Endothelial cell of umbilical vein (primary cell): ENCODE results near the gene KISS1.

Source experiments
- EZH2 ChIP-seq: IDR thresholded peaks from 2 replicates; pipeline ENCODE4 v1.6.1; 2012; ENCODE audit warnings: borderline replicate concordance, low read depth, mild to moderate bottlenecking, moderate library complexity, low read length, inconsistent platforms; ENCODE audit not compliant: severe bottlenecking
- GATA2 ChIP-seq: IDR thresholded peaks from 2 replicates; pipeline ENCODE4 v1.7.0; 2011; ENCODE audit warnings: low read depth, mild to moderate bottlenecking, moderate library complexity, mixed read lengths, low read length; ENCODE audit not compliant: insufficient read length, insufficient read depth
- JUN ChIP-seq: IDR thresholded peaks from 2 replicates; pipeline ENCODE4 v1.6.1; 2011; ENCODE audit warnings: borderline replicate concordance, low read depth; ENCODE audit not compliant: insufficient read length, insufficient read depth
- MYC ChIP-seq: IDR thresholded peaks from one replicate; pipeline ENCODE4 v1.6.1; 2011; ENCODE audit warnings: mild to moderate bottlenecking, low read depth, low read length
- POLR2A ChIP-seq: IDR thresholded peaks from 2 replicates; pipeline ENCODE4 v1.6.1; 2012; ENCODE audit warnings: low read depth, mild to moderate bottlenecking, control low read depth, low read length
- POLR2AphosphoS5 ChIP-seq: IDR thresholded peaks from 2 replicates; pipeline ENCODE4 v1.6.1; 2012; ENCODE audit warnings: low read depth, mild to moderate bottlenecking, control low read depth, low read length, moderate library complexity; ENCODE audit not compliant: insufficient read depth
- TF ChIP-seq, protein P1 (sequence below), 2 donors: IDR thresholded peaks; 1 replicate in 1 of 2; 2 replicates in 1 of 2; pipeline ENCODE4 v1.5.1; 2011; ENCODE audit warnings: low read length in 2 of 2, mild to moderate bottlenecking in 2 of 2, moderate library complexity in 2 of 2, control low read depth in 1 of 2, inconsistent platforms in 1 of 2, low read depth in 1 of 2; ENCODE audit not compliant: insufficient read depth in 1 of 2; ENCODE audit errors: extremely low read depth in 1 of 2
- TF ChIP-seq, protein P2 (sequence below): IDR thresholded peaks from 2 replicates; pipeline ENCODE4 v1.6.1; 2011; ENCODE audit not compliant: insufficient read depth, insufficient read length

DNA sequence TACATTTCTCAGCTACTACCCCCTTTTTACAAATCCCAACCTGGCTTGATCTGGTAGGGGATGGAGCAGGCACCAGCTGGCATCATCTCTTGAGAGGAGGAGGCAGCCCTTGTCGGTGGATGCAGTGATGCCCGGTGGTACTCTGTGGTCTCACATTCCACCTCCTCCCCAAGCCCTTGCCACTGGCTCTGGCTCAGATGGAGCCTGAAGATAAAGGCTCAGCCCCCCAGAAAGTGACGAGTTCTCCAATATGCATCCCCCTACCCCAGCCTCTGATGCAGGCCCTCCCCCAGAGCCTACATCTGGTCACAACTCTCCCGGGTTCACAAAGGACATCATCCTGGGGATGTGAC lies 21.3 kb upstream of the KISS1 start:
- TF ChIP-seq POLR2A = no peak
- TF ChIP-seq, protein P1, sequence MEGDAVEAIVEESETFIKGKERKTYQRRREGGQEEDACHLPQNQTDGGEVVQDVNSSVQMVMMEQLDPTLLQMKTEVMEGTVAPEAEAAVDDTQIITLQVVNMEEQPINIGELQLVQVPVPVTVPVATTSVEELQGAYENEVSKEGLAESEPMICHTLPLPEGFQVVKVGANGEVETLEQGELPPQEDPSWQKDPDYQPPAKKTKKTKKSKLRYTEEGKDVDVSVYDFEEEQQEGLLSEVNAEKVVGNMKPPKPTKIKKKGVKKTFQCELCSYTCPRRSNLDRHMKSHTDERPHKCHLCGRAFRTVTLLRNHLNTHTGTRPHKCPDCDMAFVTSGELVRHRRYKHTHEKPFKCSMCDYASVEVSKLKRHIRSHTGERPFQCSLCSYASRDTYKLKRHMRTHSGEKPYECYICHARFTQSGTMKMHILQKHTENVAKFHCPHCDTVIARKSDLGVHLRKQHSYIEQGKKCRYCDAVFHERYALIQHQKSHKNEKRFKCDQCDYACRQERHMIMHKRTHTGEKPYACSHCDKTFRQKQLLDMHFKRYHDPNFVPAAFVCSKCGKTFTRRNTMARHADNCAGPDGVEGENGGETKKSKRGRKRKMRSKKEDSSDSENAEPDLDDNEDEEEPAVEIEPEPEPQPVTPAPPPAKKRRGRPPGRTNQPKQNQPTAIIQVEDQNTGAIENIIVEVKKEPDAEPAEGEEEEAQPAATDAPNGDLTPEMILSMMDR (IDR thresholded peaks at IDR 0.05; ENCODE audit: extremely low read depth in 1 of 2, insufficient read depth in 1 of 2, low read depth in 1 of 2, low read length in 2 of 2) = no peak
- no peak for TF ChIP-seq POLR2AphosphoS5
- TF ChIP-seq MYC = no peak
- TF ChIP-seq, protein P2, sequence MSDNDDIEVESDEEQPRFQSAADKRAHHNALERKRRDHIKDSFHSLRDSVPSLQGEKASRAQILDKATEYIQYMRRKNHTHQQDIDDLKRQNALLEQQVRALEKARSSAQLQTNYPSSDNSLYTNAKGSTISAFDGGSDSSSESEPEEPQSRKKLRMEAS = no peak
- no peak for TF ChIP-seq EZH2
- no peak for TF ChIP-seq GATA2
- no peak for TF ChIP-seq JUN
